Dedifferentiated amniotic fluid mesenchymal stem cell (primary cell): ENCODE results near the gene IPCEF1.
"Not testable (repeated sequence)": the region's sequence is repeated elsewhere in the genome, so short reads cannot be mapped to it uniquely, and the experiment has no call there.

Source experiments
- DNase-seq: peaks from one replicate; pipeline ENCODE4 v3.0.0-alpha.2; 2016; ENCODE audit errors: extremely low spot score

The IPCEF1 gene

GRCh38 chr6:154247119-154247861, 109.3 kb downstream of the IPCEF1 start:
- DNase-seq: no peak

GRCh38 chr6:154246723-154247118, 109.9 kb downstream of the IPCEF1 start:
- DNase-seq: no peak

- no peak for DNase-seq
Observed at GRCh38 chr6:154245506-154245905, 111.1 kb downstream of the IPCEF1 start.

GRCh38 chr6:154243793-154244750, 112.5 kb downstream of the IPCEF1 start:
- no peak for DNase-seq

GRCh38 chr6:154242617-154243357, 113.8 kb downstream of the IPCEF1 start:
- no peak for DNase-seq

- no peak for DNase-seq
Observed at GRCh38 chr6:154241581-154241980, 115.0 kb downstream of the IPCEF1 start.

GRCh38 chr6:154241061-154241460, 115.5 kb downstream of the IPCEF1 start:
- DNase-seq: not testable (repeated sequence)

GRCh38 chr6:154239392-154239791, 117.2 kb downstream of the IPCEF1 start:
- no peak for DNase-seq

- DNase-seq: no peak
Observed at GRCh38 chr6:154238831-154239230, 117.8 kb downstream of the IPCEF1 start.

- DNase-seq: no peak
Observed at GRCh38 chr6:154236646-154237301, 119.8 kb downstream of the IPCEF1 start.

- no peak for DNase-seq
Observed at GRCh38 chr6:154234019-154234772, 122.4 kb downstream of the IPCEF1 start.

- DNase-seq: no peak
Observed at GRCh38 chr6:154233383-154233782, 123.2 kb downstream of the IPCEF1 start.

- DNase-seq: peak; percentile 28
Observed at GRCh38 chr6:154232013-154232910, 124.3 kb downstream of the IPCEF1 start.

- DNase-seq: no peak
Observed at GRCh38 chr6:154230910-154231595, 125.5 kb downstream of the IPCEF1 start.

- no peak for DNase-seq
Observed at GRCh38 chr6:154230393-154230792, 126.2 kb downstream of the IPCEF1 start.

- no peak for DNase-seq
Observed at GRCh38 chr6:154229786-154230185, 126.8 kb downstream of the IPCEF1 start.

- no peak for DNase-seq
Observed at GRCh38 chr6:154228521-154228905, 128.1 kb downstream of the IPCEF1 start.

- DNase-seq: no peak
Observed at GRCh38 chr6:154227862-154228520, 128.6 kb downstream of the IPCEF1 start.

- no peak for DNase-seq
Observed at GRCh38 chr6:154226461-154226860, 130.1 kb downstream of the IPCEF1 start.
